Loucy (cell line): ENCODE data around the gene PRPF40B.

Source experiments
- H2AFZ ChIP-seq: fragments of 200-600 bp; sonication (generic); 2 replicates; pipeline ENCODE4 v1.6.0; 2016; ENCODE audit warnings: antibody characterized with exemption, mild to moderate bottlenecking, low read length, moderate library complexity
- H3F3A ChIP-seq: fragments of 200-600 bp; 2 replicates; pipeline ENCODE4 v1.6.0; 2016; ENCODE audit warnings: antibody characterized with exemption, low read depth, mild to moderate bottlenecking
- H3K27me3 ChIP-seq: fragments of 200-600 bp; sonication (generic); 2 replicates; pipeline ENCODE4 v1.6.1; 2014; ENCODE audit warnings: low read length, mild to moderate bottlenecking; ENCODE audit not compliant: insufficient read depth, poor library complexity, severe bottlenecking
- H3K36me3 ChIP-seq: fragments of 200-600 bp; sonication (generic); 2 replicates; pipeline ENCODE4 v1.6.1; 2016; ENCODE audit warnings: low read length; ENCODE audit not compliant: insufficient read depth
- H3K4me1 ChIP-seq: fragments of 200-600 bp; sonication (generic); 2 replicates; pipeline ENCODE4 v1.5.1; 2014; ENCODE audit warnings: low read length, mild to moderate bottlenecking; ENCODE audit not compliant: insufficient read depth, poor library complexity, severe bottlenecking
- H3K4me2 ChIP-seq: fragments of 200-600 bp; sonication (generic); 2 replicates; pipeline ENCODE4 v1.6.0; 2014; ENCODE audit warnings: antibody characterized with exemption, low read length, low read depth, mild to moderate bottlenecking; ENCODE audit not compliant: poor library complexity, severe bottlenecking
- H3K4me3 ChIP-seq: fragments of 200-600 bp; sonication (generic); 2 replicates; pipeline ENCODE4 v1.5.1; 2014; ENCODE audit warnings: low read length, mild to moderate bottlenecking, mixed read lengths; ENCODE audit not compliant: poor library complexity, severe bottlenecking
- H3K79me2 ChIP-seq: fragments of 200-600 bp; sonication (generic); 2 replicates; pipeline ENCODE4 v1.6.1; 2014; ENCODE audit warnings: low read length; ENCODE audit not compliant: insufficient read depth
- H3K9ac ChIP-seq: fragments of 200-600 bp; sonication (generic); 2 replicates; pipeline ENCODE4 v1.6.0; 2014; ENCODE audit warnings: mild to moderate bottlenecking, low read depth, low read length, moderate library complexity; ENCODE audit not compliant: poor library complexity, severe bottlenecking
- H3K9me2 ChIP-seq: fragments of 200-600 bp; sonication (generic); replicated peaks from 2 replicates; pipeline ENCODE4 v1.6.1; 2016; ENCODE audit warnings: low read depth, low read length, mixed read lengths
- H3K9me3 ChIP-seq: fragments of 200-600 bp; sonication (generic); 2 replicates; pipeline ENCODE4 v1.6.1; 2014; ENCODE audit warnings: mild to moderate bottlenecking, antibody characterized with exemption, low read length, low read depth; ENCODE audit not compliant: insufficient read depth
- H4K20me1 ChIP-seq: fragments of 200-600 bp; sonication (generic); 2 replicates; pipeline ENCODE4 v1.6.0; 2014; ENCODE audit warnings: antibody characterized with exemption, low read length, mild to moderate bottlenecking; ENCODE audit not compliant: insufficient read depth, poor library complexity, severe bottlenecking
- EZH2phosphoT487 ChIP-seq: fragments of 200-600 bp; IDR thresholded peaks from 2 replicates; pipeline ENCODE4 v1.6.1; 2018; ENCODE audit warnings: antibody characterized with exemption, mild to moderate bottlenecking, moderate library complexity, borderline replicate concordance
- TF ChIP-seq, protein P1 (sequence below): fragments of 200-600 bp; sonication (generic); conservative IDR thresholded peaks from 2 replicates; pipeline ENCODE4 v1.5.1; 2014; ENCODE audit warnings: mild to moderate bottlenecking, antibody characterized with exemption, low read length

The PRPF40B gene

GRCh38 chr12:49644620-49644994 lies 21.2 kb downstream of the PRPF40B start:
- H3K27me3 ChIP-seq: no peaks in the 10 kb centered on the region
- peaks cover 27% of the 10 kb centered on the region for H3K4me1 ChIP-seq
- no peaks in the 10 kb centered on the region for H3F3A ChIP-seq
- H3K9ac ChIP-seq: peak overlapping the region; percentile 55
- peaks cover 33% of the 10 kb centered on the region; the same call in 1 of the 2 replicates for H3K36me3 ChIP-seq
- TF ChIP-seq, protein P1, sequence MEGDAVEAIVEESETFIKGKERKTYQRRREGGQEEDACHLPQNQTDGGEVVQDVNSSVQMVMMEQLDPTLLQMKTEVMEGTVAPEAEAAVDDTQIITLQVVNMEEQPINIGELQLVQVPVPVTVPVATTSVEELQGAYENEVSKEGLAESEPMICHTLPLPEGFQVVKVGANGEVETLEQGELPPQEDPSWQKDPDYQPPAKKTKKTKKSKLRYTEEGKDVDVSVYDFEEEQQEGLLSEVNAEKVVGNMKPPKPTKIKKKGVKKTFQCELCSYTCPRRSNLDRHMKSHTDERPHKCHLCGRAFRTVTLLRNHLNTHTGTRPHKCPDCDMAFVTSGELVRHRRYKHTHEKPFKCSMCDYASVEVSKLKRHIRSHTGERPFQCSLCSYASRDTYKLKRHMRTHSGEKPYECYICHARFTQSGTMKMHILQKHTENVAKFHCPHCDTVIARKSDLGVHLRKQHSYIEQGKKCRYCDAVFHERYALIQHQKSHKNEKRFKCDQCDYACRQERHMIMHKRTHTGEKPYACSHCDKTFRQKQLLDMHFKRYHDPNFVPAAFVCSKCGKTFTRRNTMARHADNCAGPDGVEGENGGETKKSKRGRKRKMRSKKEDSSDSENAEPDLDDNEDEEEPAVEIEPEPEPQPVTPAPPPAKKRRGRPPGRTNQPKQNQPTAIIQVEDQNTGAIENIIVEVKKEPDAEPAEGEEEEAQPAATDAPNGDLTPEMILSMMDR: peak; percentile 99
- TF ChIP-seq EZH2phosphoT487: no peak
- H3K9me2 ChIP-seq: no peaks in the 10 kb centered on the region
- peak overlapping the region; percentile 30 for H3K4me2 ChIP-seq
- H4K20me1 ChIP-seq: no peaks in the 10 kb centered on the region
- no peaks in the 10 kb centered on the region for H3K9me3 ChIP-seq
- no peak overlapping the region for H3K4me3 ChIP-seq
- peak overlapping the region; percentile 66 for H2AFZ ChIP-seq
- H3K79me2 ChIP-seq: no peaks in the 10 kb centered on the region

DNA sequence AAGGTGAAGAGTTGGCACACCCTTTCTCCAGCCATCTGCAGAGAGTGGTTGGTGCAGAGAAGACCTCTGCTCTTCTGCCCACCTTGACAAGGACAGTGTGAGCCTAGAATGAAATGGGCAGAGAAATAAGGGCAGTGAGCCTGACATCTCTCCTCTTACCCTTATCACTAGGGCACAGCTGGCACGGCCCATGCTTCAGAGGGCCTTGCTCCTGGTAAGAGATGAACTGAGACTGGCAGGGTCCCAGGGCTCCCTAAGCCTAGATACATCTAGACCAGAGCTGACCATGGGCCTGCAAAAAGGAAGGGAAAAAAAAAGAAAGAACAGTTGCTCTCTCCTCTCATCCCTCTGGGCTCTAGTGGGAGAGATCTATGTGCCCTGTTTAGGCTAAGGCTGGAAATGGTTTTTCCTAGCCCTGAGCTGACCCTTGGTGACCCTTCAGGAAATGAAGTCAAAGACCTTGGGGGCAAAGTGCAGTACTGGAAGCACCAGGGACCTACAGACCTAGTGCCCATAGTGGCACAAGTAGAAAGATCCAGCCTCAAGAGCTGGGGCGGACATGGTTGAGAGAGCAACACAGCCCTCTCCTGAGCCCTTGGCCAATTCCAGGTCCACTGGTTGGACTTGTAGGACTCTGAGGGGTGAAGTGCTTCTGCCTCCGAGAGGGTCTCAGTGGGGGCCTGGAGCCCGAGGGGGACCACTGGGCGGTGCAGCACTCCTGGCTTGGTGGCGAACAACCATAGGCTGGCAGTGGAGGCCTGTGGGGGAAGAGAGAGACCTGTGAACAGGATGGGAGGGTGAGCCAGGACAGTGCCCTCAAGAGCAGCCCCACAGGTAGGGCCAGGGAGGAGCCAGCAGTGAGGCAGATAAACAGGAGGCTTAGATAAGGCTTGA lies 22.0 kb downstream of the PRPF40B start:
- no peaks in the 10 kb centered on the region for H4K20me1 ChIP-seq
- H3K4me2 ChIP-seq: peak overlapping the region; percentile 30
- H3K9me3 ChIP-seq: no peaks in the 10 kb centered on the region
- no peaks in the 10 kb centered on the region for H3K27me3 ChIP-seq
- peak overlapping the region; percentile 55 for H3K9ac ChIP-seq
- no peak overlapping the region for H3K4me3 ChIP-seq
- H3K36me3 ChIP-seq: peaks cover 40% of the 10 kb centered on the region; the same call in 1 of the 2 replicates
- no peaks in the 10 kb centered on the region for H3F3A ChIP-seq
- H3K9me2 ChIP-seq: no peaks in the 10 kb centered on the region
- H2AFZ ChIP-seq: no peak overlapping the region
- H3K79me2 ChIP-seq: no peaks in the 10 kb centered on the region
- H3K4me1 ChIP-seq: peaks cover 27% of the 10 kb centered on the region
- no peak for TF ChIP-seq EZH2phosphoT487
- TF ChIP-seq, protein P1: no peak

DNA sequence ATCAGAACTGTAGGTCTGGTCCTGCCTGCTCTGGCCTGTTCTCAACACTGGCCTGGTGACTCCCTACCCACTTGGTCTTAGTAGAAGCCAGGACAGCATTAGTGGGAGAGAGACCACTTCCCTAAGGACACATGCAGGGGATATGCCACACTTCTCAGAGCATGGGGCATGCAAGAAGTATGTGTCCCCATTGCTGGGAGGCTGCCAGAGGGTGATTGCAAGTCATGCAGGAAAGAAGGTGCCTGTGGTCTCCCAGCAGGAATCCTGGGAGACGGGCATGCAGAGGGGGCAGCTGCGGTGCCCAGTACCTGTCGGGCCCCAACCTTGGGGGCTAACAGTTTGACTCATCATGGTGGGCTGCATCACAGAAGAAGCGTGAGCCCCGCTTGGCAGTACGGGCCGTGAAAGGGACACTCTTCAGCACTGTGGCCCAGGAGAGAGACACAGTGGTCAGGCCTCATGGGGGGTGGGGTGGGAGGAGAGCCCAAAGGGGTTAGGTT lies 23.0 kb downstream of the PRPF40B start:
- H3K27me3 ChIP-seq: no peaks in the 10 kb centered on the region
- no peaks in the 10 kb centered on the region for H3K9me3 ChIP-seq
- H3K9ac ChIP-seq: no peak overlapping the region
- no peaks in the 10 kb centered on the region for H3K79me2 ChIP-seq
- H2AFZ ChIP-seq: no peak overlapping the region
- H3K4me3 ChIP-seq: no peak overlapping the region
- H3K9me2 ChIP-seq: no peaks in the 10 kb centered on the region
- TF ChIP-seq, protein P1: no peak
- no peak for TF ChIP-seq EZH2phosphoT487
- H3K36me3 ChIP-seq: peaks cover 50% of the 10 kb centered on the region; the same call in 1 of the 2 replicates
- peaks cover 27% of the 10 kb centered on the region for H3K4me1 ChIP-seq
- no peak overlapping the region for H3K4me2 ChIP-seq
- no peaks in the 10 kb centered on the region for H3F3A ChIP-seq
- no peaks in the 10 kb centered on the region for H4K20me1 ChIP-seq
